GM10266 (cell line): ENCODE data around the gene ANGPTL5.
"Not testable (repeated sequence)": the region's sequence is repeated elsewhere in the genome, so short reads cannot be mapped to it uniquely, and the experiment has no call there.

ENCODE experiments used
- DNase-seq: peaks from one replicate; pipeline ENCODE4 v3.0.0; 2012; ENCODE audit errors: extremely low spot score
- CTCF ChIP-seq: IDR thresholded peaks from 2 replicates; pipeline ENCODE4 v1.5.1; 2012; ENCODE audit warnings: mild to moderate bottlenecking, low read depth; ENCODE audit not compliant: control insufficient read depth, insufficient read depth; ENCODE audit errors: missing control alignments

The ANGPTL5 gene

GRCh38 chr11:101916422-101916821 is at the start of gene ANGPTL5:
Gene ANGPTL5, minus strand, starts transcription at chr11:101916522. Its CDS starts 8,613 bp downstream, at chr11:101907909.
- DNase-seq, result no peak
- no peak for TF ChIP-seq CTCF

DNA sequence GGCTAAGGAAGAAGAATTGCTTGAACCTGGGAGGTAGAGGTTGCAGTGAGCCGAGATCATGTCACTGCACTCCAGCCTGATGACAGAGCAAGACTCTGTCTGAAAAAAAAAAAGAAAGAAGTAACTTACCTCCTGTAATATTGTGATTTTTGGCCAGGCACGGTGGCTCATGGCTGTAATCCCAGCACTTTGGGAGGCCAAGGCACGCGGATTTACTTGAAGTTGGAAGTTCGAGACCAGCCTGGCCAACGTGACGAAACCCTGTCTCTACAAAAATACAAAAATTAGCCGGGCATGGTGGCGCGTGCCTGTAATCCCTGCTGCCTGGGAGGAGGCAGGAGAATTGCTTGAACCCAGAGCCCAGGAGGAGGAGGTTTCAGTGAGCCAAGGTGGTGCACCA is 47.9 kb upstream of the ANGPTL5 start:
- not testable (repeated sequence) for DNase-seq

GRCh38 chr11:101960231-101960630 is 43.9 kb upstream of the ANGPTL5 start:
- DNase-seq, result no peak

DNA sequence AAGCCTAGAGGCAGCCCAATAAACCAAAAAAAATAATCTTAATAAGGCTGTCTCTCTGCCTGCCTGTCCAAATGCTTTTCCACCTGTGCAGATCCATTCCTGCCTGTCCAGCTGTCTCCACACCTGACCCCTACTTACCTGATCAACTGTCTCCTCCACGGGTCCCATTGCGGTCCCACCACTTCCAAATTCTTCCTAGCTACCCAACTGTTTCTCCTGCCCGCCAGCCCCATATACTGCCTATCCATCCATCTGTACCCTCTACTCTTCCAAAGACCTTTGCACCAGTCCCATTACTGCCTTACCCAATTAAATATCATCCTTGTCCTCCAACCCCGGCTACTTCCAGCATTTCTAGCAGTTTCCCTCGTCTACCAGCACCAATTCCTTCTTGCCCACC is 39.4 kb upstream of the ANGPTL5 start:
- no peak for DNase-seq

More at GRCh38 chr11:101960231-101960630, 43.9 kb upstream of the ANGPTL5 start:
- TF ChIP-seq CTCF, result no peak

DNA sequence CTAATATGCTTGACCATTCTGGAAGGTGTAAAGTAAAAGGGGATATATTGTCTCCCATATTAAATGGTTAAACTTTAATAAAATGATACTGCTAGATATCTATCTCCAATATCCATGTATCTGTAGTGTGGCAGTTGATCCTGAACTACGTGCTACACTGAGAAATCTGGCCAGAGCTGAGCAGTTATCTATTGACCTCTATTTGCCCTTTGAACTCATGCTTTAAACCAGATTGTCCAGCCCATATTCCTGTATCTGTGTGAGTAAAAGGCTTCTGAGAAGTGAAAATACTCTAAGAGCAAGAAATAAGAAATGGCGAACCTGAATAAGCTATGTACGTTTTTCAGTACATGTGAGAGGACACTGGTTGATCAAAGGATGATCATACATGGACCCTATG is 39.0 kb upstream of the ANGPTL5 start:
- no peak for TF ChIP-seq CTCF
- no peak for DNase-seq

More for the DNA sequence above, 39.4 kb upstream of the ANGPTL5 start:
- no peak for TF ChIP-seq CTCF

- DNase-seq, result no peak
- no peak for TF ChIP-seq CTCF
These were observed 33.4 kb upstream of the ANGPTL5 start for GRCh38 chr11:101949680-101950220.

DNA sequence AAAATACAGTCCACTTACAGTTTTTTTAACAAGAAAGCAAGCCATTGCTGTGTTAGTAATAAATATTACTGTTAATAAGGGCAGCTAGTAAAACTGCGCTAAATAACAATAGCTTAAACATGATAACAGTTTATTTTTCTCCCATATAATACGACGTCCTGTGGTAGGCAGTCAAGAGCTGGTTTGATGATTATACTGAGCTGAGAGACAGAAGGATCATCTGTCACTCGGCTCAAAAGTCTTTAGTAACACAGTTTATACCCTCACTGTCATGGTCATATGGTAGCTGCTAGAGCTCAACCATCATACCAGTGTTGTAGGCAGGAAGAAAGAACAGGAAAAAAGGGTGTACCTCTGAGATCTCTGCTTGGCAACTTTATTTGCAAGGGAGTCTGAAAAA is 29.1 kb upstream of the ANGPTL5 start:
- DNase-seq, result no peak
- TF ChIP-seq CTCF, result no peak

GRCh38 chr11:101944923-101945322 is 28.6 kb upstream of the ANGPTL5 start:
- TF ChIP-seq CTCF, result no peak
- no peak for DNase-seq
